NOMO-1 (cell line): ENCODE results near the gene KITLG.
"Not testable (repeated sequence)": the region's sequence is repeated elsewhere in the genome, so short reads cannot be mapped to it uniquely, and the experiment has no call there.

ENCODE experiments used
- DNase-seq, 2 experiments: peaks; one replicate each; lab custom pipeline; 2025; ENCODE audit not compliant: unreplicated experiment in 2 of 2; lab: John Stamatoyannopoulos, UW

The KITLG gene, protein sequence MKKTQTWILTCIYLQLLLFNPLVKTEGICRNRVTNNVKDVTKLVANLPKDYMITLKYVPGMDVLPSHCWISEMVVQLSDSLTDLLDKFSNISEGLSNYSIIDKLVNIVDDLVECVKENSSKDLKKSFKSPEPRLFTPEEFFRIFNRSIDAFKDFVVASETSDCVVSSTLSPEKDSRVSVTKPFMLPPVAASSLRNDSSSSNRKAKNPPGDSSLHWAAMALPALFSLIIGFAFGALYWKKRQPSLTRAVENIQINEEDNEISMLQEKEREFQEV

DNA sequence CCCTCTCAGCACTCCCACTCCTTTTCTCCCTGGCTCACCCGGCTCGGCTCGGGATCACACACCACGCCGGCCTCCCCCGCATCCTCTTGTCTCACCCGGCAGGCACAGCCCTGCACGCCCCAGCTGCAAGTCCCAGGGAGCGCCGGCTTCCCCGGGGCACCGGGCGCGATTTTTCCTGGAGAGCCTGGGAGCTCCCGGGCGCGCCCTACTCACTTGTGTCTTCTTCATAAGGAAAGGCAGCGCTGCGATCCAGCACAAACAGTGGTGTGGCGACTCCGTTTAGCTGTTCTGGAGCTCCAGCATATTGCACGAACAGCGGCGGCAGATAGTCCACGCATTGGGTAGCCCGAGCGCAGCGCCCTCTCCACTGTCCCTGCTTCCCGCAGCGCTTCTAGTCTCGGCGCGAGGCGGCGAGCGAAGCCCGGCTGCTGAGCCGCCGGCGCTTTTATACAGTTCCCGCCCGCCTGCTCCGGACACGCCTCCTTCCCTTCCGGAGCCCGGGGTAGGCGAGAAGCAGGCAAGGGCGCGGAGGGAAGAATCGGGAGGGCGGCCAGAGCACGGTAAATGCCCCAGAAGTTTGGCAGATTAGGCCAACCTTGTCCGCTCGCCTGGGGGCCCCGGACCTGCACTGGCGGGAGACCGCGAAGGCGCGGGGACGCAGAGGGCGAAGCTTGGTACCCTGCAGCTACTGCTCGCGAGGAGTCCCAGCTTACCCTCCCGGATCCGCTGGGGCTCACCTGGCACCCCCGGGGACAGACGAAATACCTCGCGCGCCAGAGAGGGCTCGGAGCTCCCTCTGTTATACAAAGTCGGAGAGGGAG lies at the start of gene KITLG:
Gene KITLG, minus strand, starts transcription at position 421 of the 821 bp plus-strand sequence. Its CDS starts 193 bp downstream, at position 228.
- peak; percentile 77 to 78 for DNase-seq

DNA sequence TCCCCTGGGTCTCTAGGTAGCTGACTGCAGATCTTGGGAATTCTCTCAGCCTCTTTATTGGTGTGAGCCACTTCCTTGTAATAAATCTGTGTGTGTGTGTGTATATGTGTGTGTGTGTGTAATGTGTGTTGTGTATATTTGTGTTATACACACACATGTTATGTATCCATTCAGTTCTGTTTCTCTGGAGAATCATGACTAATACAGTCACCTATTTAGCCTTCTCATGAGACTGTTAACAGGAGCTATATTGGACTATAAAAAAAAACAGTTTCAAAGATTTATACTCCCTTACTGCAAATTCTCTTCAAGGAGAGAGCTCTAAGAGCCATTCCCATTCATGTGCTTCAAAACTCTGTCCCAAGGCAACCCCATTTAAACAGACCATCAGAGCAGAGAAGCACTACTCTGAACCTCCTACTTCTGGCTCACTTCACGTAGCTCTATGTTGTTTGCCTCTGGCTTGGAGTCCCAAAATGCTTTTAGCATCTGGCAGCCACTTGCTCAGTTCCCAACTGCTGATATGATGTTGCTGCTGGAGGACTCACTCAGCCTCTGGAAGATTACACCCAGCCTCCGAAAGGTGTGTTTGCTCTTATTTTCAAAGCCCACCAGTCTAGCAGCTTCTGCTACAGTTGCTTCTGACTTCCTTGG lies 48.7 kb upstream of the KITLG start:
- no peak for DNase-seq

DNA sequence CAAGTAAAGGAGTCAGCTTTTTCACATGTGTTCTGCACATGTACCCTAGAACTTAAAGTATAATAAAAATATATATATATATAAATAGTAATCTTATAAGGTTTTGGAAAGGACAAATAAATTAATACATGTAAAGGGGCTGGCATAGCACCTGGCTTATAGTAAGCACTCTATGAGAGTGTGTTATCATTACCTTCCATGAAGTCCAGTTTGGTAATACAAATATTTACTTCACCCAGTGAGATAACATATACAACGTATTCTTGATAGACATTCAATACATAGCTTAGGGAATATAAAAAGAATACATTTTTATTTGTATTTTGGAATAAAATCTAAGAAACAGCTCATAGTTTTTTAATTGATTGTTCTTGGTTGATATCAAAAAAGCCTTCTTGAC lies 47.8 kb upstream of the KITLG start:
- not testable (repeated sequence) for DNase-seq

DNA sequence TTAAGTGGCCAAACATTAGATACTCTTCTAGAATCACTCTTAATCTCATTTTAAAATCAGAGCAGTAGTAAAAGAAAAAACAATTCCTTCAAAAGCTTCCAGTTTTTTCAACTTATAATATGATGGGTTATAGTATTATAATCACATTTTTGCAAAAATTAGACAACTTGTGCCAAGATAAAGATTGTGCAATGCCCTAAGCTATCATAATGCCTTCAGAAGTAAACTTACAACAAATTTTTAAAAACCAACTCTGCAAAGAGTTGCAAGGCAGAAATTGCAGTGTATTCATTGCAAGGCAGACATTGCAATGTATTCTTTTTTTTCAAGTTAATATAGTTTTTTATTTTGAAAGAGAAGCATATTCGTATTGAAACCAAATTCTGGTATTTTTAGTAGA lies 47.2 kb upstream of the KITLG start:
- DNase-seq = no peak

DNA sequence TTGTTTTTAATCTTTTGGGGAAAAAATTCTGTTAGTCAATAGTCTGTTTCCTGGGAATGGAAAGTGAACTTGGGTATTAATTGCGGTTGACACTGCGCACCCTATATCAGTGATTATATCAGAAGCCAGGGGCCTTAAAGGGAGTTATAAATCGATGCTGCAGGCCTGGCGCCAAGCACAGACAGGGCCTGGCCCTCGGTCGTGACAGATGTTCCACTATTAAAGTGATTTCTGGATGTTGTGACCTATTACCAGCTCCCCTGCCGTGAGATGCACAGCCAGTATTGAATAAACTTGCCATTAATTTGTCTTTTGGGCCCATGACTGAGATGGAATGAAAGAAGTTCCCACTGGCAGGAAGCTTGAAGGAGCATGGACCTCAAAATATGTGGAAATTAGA lies 45.1 kb upstream of the KITLG start:
- no peak for DNase-seq

DNA sequence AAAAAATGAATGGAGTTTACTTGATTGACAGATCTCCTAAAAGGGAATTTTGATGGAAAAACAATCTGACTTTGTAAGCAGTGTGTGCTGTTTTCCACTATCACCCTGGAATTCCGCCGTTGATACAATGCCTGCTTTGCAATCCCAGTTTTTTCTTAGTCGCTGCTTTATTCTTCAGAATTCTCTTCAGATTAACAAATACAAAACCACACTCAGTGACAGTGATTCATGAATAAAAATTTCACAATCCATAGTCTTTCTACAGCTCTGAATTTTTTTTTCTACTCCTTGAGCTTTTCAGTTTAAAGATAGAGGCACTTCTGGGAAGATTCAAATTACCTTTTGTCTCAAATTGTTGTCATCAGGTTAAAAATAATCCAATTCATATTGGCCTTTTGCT lies 44.6 kb upstream of the KITLG start:
- DNase-seq = no peak

DNA sequence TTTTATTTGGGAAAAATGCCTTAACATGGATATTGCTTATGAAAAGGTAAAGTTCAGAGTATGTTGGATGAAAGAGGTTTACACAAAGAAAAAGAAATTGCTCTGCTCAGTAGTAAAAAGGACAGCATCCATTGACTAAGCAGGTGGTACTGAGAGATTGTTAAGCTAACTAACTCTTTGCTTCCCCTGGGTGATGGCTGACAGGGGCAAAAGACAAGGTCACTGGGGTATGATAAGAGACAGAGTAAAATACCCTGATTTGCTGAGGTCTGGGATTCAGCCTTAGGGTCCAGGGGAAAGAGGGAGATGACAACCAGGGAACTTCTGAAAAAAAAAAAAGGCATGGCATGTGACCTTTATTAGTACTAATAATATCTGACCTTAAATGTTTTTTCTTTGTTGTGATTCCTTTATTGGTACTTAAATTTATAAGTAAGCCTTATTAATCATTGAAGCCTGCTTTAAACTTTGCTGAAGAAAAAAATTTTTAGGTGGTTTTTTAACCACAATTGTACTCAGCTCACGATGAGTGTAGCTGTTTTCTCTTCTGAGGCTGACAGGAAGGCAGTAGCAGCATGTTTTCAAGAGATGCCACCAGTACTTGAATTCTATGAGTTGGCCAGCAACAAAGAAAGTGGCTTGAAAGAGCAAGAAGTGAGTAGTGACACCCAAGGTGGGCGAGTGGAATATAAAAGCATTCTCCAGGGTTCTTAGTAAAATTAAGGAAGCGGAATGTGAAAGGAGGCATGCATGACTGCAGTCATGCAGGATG lies 43.7 kb upstream of the KITLG start:
- DNase-seq = no peak

DNA sequence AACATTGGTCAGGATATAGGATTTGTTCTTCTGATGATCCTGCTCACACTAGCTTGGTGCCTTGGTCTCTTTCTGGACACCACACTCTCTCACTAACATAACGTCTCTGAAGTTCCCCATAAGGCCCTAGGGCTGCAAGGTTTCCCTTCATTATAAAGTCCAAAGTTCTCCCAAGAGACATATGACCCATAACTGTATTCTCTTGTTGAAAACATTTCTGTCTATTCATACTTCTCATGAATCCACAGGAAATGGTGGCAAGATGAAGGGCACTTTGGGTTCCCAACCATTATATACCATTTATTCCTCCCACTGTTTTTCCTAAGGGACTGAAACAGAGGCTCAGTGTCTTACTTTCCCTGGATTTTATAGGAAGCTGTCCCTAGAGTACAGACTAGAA lies 37.1 kb upstream of the KITLG start:
- DNase-seq = no peak

DNA sequence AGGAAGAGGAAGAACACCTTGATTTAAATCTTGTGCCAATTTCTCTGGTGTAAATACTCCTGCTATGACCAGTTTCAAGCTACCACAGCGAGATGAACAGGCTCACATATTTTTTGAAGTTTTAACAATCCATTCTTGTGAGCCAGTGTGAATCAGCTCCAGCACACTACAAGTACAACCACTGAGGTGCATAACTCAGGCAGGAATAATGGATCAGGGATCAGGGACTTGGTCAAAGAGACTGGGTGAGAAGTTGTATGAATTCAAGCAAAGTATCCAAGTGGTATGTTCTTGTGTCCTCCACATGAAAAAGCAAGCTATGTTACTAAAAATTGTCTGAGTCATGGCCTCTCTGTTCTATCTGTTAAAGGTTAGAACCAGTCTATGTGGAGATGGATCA lies 35.2 kb upstream of the KITLG start:
- DNase-seq = no peak

DNA sequence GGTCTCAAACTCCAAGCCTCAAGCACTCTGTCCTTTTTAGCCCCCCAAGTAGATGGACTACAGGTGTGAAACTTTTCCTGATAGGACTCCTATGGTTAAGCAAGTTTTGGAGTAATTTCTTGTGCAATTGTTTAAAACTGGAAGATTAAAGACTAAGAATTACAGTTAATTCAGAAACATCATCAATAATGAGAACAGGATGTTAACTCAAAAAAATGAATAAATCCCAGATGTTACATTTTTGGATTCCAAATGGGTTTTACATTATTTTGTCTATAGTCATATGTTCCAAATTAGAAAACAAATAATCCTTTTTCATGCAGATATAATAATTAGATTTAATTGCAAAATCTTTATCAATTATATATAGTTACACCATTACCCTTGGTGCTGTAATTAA lies 24.4 kb upstream of the KITLG start:
- DNase-seq = no peak

DNA sequence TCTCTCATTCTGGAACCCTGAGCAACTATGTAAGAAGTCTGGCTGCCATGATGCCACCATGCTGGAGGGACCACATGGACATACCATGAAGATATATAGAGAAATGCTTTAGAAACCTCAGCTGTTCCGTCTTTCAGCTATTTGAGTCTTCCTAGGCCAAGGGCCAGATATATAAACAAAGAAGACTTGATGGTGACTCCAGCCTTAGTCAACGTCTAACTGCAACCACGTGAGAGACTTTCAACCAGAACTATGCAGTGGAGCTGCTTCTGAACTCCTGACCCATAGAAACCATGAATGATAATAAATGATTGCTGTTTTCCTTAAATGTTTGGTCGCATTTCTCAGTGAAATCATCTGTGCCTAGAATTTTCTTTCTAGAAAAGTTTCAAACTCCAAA lies 20.0 kb upstream of the KITLG start:
- DNase-seq = no peak

DNA sequence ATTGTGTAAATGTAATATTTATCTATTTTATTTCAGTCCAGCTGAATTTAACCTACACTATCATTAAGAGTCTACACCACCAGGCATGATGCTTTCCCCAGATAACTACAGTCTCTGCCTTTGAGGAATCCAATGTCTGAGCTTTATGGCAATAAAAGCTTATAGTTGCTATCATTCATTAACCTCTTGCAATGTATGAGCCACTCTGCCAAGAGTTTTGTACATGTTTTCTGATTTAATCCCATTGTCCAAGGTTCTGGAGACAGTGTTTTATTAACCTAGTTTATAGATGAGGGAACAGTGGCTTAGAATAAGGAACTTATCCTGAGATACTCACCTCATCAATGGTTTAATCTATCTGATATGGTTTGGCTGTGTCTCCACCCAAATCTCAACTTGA lies 17.1 kb upstream of the KITLG start:
- no peak for DNase-seq

DNA sequence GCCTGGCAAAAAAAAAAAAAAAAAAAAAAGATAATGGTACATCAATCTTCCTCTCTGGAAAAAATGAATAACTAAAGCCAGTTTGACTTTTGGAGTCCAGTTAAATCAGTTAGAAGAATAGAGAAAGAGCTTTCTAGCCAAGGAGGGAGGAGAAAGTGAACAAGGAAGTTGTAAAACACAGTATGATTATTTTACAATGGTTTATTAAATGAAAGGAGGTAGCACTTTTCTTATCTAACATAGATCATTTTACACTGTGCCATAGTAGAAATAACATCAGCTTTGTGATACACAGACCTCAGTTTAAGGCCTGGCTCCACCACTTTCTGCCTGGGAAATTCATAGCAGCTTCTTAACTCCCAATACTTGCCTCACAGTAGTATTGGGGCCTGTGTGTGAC lies 15.4 kb upstream of the KITLG start:
- DNase-seq = no peak

DNA sequence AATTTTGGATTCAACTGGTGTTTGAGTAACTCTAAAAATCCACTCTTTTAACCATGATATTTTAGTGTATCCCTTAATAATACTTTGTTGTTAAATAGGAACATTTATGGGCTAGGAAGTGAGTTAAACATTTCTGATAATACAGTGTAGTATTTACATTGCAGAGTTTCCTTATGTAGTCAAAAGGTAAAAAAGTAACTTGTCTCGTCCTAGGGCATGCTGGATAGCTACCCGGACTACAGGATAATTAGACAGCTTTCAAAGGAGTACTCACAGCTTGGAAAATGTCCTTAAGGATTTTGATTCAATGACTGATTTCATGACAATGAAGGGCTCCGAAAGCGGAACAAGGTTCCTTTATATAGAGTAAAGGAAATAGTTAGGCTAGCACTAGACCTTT lies 14.5 kb upstream of the KITLG start:
- DNase-seq = no peak

DNA sequence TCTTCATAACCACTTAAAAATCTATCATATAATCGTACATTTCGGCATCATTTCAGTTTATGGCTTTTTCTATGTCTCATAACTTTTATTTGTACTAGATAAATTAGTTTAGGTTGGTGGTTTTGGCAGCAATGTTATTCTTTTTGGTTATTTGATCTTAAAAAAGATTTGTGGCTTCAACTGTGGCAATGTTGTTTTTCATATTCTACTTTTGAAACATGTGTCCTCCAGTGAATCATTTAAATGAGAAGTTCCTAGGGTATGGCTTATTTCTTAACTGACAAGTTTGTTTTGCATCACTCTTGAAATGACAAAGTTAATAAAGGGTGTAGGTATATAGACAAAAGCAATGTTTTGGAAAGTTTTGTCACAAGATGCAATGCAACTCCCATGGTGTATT lies 11.1 kb upstream of the KITLG start:
- DNase-seq = no peak

DNA sequence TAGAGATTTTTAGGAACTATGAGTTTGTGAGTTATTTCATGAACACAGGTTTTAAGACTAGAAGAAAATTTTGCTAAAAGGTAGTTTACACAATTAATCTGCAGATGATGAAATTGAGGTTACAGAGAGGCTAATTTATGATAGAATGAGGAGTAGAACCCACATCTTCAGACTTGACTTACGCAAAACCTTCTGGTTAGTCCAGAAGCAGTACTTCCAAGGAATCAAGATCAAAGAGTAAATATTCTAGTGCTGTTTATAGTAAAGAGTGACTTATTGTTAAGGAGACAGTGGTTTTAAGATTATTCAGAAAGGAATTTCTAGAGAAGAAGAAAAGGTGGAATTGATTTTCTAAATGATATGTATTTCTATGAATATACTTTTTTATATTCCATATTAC lies 10.6 kb upstream of the KITLG start:
- no peak for DNase-seq

DNA sequence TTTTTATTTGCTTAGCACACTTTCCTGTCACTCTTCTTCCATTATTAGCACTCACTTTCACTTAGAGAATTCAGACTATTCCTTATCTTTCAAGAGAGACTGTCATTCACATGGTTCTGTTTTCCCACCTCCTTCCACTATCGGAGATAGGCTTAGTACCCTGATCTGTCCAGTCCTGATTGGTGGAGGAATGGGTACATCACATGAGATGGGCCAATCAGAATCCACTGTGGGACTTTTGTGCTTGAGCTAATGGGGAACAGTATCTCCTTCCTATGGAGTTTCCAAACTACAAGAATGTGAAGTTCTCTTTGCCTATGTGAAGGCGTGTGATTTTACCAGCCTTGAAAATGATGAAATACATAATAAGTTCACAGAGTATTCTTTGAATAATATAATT lies 4.8 kb upstream of the KITLG start:
- no peak for DNase-seq

DNA sequence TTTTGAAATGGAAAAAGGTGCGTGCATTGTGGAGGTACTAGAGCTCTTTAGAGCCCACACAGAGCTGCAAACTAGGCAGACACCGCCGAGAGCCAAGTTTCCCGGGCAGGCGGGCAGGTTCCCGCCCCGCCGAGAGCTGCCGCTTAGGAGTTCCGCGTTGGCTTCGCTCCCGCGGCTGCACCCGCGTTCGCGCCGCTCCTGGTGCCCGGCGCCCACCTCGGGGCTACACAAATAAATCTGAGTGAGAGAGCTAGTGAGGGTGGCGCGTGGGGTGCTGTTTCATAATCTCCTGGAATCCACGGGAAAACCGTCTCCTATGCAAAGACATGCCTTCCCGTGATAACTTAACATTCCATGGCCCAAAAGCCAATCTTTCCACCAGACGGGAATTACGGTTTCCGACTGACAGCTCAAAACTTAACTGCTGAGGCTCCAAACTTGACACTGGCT lies 645 bp downstream of the KITLG start:
- DNase-seq = peak in 1 of 2 experiments; percentile 14

DNA sequence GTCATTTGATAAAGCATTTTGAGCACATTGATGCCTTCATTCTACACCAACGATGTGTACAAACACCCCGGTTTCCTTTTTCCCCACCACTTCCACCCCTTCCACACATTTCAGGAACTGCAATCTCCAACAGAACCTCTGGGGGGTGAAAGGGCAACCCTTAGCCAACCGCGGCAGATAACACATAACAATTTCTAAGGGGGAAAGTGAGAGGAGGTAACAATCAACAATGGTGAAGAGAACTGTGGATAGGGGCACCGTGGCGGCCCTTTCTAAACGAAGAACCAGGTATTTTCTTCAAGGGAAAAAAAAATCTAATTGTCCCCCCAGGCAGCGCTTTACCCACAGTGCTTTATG lies 1.1 kb downstream of the KITLG start:
- DNase-seq = peak; percentile 38 to 70

DNA sequence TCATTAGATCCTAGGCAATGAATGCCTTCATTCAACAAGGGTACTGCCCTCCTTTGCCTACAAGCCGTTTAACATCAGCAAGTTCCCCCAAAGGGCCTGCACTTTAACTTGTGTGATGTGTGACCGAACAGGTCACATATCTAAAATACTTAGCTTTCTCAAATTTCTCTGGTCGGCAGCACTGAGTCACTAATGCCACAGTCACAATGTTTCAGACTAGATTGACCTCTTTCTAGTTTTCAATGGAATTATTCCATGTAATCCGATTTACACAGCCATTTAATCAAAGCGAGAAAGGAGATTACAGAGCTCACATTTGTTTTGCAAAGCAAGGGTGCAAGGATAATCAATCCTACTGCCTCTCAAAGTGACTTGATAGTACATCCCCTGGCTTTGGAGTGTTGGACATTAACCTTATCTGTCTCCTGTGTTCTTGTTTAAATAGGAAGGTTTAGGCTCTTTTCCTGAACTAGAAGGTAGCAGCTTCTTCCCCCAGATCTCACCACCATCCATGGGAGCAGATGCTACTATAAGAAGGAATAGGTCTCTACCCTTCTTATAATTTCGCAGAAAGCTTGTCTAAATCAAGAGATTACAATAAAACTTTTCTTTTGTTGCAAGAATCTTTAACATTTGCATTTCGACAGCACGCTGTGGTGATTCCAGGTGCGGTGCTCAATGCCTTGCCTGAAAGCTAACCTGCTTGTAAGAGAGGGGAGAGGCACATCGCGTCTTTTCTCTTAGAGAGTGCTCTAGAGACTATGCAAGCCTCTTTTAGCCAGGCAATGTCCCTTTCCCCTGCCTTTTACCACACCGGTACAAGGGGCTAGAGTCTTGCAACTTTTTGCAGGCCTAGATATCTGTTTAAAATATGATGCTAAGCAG lies 1.8 kb downstream of the KITLG start:
- DNase-seq = no peak
